AG08396 (cell line): Measurements from ENCODE around the gene RGL1.
A peak's percentile ranks its signal among the peaks of the same experiment; 100 is the strongest.

ENCODE experiments used
- DNase-seq: peaks from one replicate; pipeline ENCODE4 v3.0.0; 2012; ENCODE audit warnings: low spot score, mixed read lengths

The RGL1 gene

GRCh38 chr1:183889095-183889494 lies 84.2 kb downstream of the RGL1 start:
- DNase-seq, result no peak

DNA sequence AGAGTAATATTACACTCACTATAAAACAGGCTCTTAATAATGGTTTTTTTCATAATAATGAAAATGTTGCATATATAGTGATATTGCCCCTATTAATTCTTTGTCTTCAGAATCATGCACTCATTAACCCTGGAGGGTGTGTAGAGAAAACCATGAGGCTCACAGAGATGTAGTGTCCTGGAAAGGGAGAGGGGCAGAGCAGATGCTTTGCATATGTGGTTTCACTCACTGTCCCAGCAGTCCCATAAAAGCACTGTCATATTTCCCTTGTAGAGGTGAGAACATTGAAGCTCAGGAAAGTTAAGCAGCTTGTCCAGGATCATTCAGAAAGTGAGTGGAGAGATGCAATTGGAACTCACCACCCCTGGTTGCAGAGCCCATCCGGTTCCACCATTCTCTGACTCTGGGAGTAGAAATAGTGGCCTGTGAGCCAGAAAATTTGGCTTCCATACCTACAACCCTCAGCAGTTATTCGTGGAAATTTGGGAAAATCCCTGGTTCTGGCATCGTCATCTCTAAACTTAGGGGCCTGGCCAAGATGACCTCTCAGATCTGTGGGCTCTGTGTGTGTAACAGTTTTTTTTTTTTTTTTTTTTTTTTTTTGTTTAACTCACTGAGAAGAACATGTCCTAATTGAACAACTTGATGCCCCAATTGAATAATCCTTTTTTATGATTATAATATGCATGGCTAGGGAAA lies 86.4 kb downstream of the RGL1 start:
- DNase-seq, result no peak

DNA sequence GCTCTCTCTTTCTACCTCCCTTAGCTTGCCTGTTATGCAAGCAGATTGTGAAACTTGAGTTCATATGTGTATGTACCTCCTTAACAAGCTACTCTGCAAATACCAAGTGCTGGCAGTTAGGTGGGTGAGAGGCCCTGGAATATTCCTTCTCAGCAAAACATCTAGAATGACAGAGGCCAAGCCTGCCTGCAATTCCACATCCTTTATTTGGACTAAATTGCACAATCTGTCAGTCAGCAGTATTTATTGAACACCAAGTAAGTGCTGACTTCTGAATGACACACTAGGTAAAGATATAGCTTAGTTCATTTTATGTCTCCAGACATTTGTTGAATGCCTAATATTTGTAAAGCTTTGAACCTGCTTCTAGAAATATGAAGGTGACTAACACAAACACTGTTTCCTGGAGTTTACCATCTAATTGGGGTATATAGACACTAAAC lies 87.5 kb downstream of the RGL1 start:
- no peak for DNase-seq

DNA sequence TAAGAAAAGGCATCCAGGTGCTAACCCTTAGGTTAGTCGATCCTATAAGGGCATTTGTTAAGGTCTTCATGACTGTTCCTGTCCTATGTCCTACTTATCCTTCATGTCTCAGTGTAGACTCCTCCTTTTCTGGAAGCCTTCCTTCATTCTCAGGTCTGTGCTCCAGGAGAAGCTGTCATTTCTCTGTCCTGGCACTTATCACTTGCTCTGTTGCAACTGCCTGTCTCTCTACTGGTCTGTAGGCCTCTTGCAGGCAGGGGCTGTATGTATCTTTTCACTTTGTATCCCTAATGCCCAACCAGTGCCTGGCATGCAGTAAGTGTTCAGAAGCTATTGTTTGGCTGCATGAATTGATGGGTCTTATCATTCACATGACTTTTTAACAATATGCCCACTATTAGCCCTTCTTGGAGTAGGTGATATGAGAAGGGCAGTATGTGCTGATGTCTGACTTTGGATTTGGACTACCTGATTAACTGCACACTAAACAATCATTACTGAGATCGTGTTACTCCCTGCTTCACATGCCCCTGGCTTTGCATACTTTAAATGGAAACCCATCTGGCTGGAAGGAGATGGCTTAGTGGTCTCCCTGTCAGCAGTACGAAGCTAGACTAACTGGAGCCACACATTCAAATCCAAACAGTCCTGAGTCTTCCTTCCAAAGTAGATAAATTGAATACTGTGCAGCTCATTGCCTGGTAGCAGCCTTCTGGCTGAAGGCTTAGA lies 88.8 kb downstream of the RGL1 start:
- DNase-seq, result no peak

DNA sequence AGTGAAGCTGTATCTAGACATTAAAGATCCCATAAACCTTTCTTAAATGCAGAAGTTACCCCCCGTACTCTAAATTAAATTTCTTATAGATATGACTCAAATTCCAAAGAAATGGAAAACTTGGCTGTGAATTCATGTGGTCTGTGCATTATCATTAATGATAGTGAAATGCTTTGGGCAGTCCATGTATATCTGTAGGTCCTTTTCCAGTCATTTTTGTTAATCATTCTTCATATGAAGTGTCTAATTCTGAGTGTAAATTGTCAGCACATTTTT lies 89.3 kb downstream of the RGL1 start:
- DNase-seq, result no peak

GRCh38 chr1:183896466-183897048 lies 91.6 kb downstream of the RGL1 start:
- DNase-seq, result no peak

- no peak for DNase-seq
Measured at GRCh38 chr1:183898001-183898396, 93.1 kb downstream of the RGL1 start.

- no peak for DNase-seq
Measured at GRCh38 chr1:183898610-183899009, 93.7 kb downstream of the RGL1 start.

- DNase-seq, result no peak
Measured at GRCh38 chr1:183901748-183902330, 96.9 kb downstream of the RGL1 start.

DNA sequence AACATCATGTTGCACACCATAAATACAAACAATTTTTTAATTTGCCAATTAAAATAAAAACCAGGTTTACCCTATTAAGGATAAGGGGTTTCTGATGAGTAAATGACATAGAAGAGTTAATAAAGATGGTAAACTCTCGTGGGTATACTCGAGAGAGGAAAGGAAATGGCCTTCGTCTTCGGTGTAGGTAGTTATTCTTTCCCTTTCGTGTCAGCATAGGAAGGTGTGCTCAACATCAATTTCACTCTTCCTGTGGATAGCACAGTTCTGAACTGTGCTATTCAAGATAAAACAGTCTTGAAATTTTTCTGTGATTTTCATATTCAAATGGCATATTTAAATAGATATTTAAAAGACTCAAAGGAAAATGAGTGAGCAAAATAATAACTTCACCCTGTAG lies 98.2 kb downstream of the RGL1 start:
- no peak for DNase-seq

DNA sequence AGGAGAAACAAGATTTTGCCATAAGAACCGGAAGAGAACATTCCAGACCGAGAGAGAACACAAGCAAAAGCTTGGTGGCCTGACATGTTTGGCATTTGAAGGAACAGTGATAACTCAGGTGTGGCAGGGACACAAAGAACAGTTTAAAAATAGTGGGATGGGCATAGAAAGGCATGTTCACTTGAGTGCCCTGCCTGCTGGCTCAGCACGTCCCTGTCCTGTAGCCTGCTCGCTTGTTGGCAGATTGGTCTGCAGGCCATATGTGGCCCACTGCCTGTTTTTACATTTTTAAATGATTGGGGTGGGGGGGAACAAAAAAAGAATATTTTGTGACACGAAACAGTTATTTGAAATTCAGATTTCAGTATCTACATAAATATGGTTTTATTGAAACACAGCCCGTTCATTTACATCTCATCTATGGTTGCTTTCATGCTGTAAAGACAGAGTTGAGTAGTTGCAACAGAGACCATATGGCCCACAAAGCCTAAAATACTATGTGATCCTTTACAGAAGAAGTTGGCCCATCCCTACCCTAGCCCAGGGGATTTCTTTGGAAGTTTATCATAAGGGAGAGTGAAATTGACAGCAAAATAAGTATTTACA lies 100.7 kb downstream of the RGL1 start:
- DNase-seq, result no peak

- no peak for DNase-seq
Measured at GRCh38 chr1:183907070-183907469, 102.2 kb downstream of the RGL1 start.

- DNase-seq, result no peak
Measured at GRCh38 chr1:183908079-183908478, 103.2 kb downstream of the RGL1 start.

- DNase-seq, result no peak
Measured at GRCh38 chr1:183909672-183910071, 104.8 kb downstream of the RGL1 start.

GRCh38 chr1:183910845-183911244 lies 105.9 kb downstream of the RGL1 start:
- no peak for DNase-seq

GRCh38 chr1:183911285-183911684 lies 106.4 kb downstream of the RGL1 start:
- no peak for DNase-seq

DNA sequence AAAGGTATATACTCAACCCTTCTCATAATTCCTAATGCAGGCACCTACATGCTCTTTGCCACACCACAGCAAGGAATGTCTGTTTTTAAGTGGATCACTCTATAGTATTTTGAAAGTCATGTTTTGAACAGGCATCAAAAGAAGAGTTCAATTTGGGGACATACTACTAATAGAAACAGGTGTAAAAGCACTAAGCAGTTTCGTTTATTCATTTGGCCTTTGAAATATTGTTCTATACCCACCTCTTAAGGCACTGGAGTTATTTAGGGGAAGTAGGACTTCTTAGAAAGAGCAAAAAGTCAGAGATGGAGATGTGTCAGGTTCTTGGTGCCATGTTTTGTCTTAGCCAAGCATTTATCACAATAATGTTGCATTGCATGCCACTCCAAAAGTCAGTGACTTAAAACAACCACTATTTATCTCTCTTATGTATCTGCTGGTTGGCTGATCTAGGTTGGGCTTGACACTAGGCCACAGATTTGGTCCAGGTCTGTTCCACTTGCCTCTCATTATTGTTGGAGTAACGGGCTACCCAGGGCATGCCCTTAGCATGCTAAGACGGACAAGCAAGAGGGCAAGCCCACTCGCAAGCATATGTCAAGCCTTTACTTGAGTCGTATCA lies 107.5 kb downstream of the RGL1 start:
- DNase-seq, result no peak

GRCh38 chr1:183913567-183913993 lies 108.7 kb downstream of the RGL1 start:
- DNase-seq, result no peak

DNA sequence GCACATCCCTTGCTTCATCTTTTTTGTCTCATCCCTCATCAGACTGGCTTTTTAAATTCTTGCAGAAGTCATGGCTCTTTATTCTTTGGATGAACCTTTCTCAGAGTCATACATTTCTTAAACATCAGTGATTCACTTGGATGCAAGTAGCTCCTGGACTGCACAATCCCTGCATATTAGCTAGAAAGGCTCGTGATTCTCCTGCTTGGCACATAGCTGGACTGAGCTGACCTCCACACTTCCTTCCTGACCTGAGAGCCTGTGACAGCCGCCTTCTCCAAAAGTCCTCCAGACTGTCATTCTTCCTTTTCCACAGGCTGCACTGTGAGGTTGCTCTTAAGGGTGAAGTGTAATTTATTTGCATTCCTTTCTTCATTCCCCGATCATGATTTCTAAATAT lies 109.4 kb downstream of the RGL1 start:
- DNase-seq, result peak; percentile 20

DNA sequence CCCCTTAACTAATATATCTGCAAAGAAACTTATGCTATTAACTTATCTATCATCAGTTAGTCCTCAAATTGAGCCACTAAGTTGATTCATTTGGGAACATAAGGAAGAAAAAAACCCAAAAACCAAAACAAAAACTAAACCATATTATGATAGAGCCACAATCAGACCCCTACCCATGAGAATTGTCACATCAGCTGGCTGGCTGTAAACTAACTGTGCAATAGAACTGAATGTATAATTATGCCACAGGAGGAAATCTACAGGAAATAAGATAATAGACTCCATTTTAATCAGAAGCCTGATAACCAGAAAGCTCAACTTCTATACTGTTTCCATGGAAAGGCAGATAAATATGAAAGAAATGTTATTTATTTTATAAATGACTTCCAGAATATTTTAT lies 110.0 kb downstream of the RGL1 start:
- DNase-seq, result no peak

- peak; percentile 85 for DNase-seq
Measured at GRCh38 chr1:183915625-183916510, 110.9 kb downstream of the RGL1 start.
